ENCODE measurements around the gene LCAT. TPM values are rescaled to one million over a fixed set of nuclear protein-coding genes. Genes with fewer than 3 reads are reported as not detected.
"Not testable (repeated sequence)": the region's sequence is repeated elsewhere in the genome, so short reads cannot be mapped to it uniquely, and the experiment has no call there.

Gene LCAT
- total RNA-seq, 4 donors from 2014 or later: 6.4 to 16.5 (median 12.1) TPM

DNA sequence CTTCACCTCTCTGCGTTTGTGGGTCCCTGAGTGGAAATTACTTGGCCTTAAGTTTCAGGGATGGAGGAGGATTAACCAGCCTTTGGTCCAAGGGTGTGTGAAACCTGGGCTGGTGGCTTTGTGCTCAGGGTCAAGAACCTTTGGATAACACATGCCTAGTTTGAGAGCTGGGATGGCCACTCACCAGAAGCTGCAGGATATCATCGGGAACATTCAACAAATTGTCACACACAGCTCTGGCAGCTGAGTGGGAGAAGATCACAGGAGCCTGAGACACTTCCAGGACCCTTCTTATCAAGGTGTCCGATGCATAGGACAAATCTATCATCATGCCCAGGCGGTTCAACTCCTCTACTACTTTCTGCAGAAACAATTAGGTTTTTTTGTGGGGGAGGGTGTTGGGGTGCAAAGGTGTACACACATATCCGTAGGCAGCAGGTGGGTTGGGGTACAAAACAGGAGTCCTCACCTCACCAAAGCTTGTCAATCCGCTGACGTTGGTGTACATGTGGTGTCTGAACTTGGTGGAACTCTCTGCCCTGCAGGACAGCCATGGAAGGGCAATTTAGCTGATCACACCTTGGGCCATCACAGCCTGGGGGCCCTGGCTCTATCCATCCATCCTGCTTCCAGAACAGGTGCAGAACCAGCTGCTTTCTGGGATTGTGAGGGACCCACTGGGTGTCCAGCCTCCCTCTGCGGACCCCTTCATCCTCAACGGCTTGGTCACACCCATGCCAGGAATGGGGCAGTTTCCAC lies 33.7 kb upstream of the LCAT start:
- TF ChIP-seq, protein P1, sequence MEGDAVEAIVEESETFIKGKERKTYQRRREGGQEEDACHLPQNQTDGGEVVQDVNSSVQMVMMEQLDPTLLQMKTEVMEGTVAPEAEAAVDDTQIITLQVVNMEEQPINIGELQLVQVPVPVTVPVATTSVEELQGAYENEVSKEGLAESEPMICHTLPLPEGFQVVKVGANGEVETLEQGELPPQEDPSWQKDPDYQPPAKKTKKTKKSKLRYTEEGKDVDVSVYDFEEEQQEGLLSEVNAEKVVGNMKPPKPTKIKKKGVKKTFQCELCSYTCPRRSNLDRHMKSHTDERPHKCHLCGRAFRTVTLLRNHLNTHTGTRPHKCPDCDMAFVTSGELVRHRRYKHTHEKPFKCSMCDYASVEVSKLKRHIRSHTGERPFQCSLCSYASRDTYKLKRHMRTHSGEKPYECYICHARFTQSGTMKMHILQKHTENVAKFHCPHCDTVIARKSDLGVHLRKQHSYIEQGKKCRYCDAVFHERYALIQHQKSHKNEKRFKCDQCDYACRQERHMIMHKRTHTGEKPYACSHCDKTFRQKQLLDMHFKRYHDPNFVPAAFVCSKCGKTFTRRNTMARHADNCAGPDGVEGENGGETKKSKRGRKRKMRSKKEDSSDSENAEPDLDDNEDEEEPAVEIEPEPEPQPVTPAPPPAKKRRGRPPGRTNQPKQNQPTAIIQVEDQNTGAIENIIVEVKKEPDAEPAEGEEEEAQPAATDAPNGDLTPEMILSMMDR (IDR thresholded peaks at IDR 0.05): no peak
- H3K4me3 ChIP-seq (ENCODE audit: low read depth, poor library complexity, severe bottlenecking): no peak overlapping the region
- 91 to 93% methylated on average over 7 of the region's 9 CpGs for WGBS, 2 donors
- intact Hi-C loops (cut with DNase I; ENCODE audit: low total_unique reads): no loop called here
- no peak for DNase-seq (ENCODE audit: low spot score in 2 of 2)

DNA sequence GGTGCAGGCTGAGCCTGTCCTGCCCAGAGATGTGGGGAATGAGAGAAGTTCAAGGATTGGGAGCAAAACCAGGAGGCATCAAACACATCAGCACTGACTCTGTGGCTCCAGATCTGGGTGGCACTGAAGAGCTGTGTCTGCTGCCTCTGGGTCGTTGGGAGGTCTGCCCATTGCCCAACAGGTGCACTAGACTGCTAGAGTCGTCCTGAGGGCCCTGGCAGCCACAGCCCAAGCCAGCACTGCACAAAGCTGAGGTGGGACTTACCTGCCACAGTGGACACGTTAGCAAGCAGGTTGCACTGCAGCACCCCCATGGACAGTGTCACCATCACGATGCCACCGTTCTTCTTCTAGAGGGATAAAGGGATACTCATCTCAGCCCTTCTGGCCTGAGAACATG lies 33.1 kb upstream of the LCAT start:
- intact Hi-C loops (cut with DNase I; ENCODE audit: low total_unique reads): no loop called here
- no peak for DNase-seq (ENCODE audit: low spot score in 2 of 2)
- H3K4me3 ChIP-seq (ENCODE audit: low read depth, poor library complexity, severe bottlenecking): no peak overlapping the region
- WGBS, 2 donors: 54 to 72% methylated on average over 3 to 5 of the region's 5 CpGs
- TF ChIP-seq, protein P1 (IDR thresholded peaks at IDR 0.05): no peak
- TF ChIP-seq POLR2A (IDR thresholded peaks at IDR 0.05): no peak

DNA sequence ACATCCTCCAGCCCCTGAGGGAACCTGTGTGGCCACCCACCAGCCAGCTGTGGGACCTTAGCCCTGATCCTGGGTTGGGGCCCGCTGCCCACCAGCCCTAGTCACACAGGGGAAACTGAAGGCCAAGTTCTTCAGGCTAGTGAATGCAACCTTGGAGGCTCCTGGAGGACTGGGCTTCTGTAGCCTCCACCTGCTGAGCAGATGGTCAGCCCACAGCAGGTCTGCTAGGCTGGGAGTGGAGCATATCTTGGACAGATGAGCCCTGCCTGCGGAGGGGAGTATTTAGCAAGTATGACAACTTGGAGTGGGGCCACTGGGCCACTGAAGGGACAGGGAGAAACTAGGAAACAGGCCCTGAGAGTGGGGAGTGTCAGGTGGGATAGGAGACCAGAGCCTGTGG lies 32.3 kb upstream of the LCAT start:
- no peak overlapping the region for H3K4me3 ChIP-seq (ENCODE audit: low read depth, poor library complexity, severe bottlenecking)
- TF ChIP-seq, protein P1 (IDR thresholded peaks at IDR 0.05): no peak
- TF ChIP-seq POLR2A (IDR thresholded peaks at IDR 0.05): no peak
- intact Hi-C loops (cut with DNase I; ENCODE audit: low total_unique reads): no loop called here
- DNase-seq (ENCODE audit: low spot score in 2 of 2): no peak
- 90 to 97% methylated on average over 2 of the region's 2 CpGs for WGBS, 2 donors

DNA sequence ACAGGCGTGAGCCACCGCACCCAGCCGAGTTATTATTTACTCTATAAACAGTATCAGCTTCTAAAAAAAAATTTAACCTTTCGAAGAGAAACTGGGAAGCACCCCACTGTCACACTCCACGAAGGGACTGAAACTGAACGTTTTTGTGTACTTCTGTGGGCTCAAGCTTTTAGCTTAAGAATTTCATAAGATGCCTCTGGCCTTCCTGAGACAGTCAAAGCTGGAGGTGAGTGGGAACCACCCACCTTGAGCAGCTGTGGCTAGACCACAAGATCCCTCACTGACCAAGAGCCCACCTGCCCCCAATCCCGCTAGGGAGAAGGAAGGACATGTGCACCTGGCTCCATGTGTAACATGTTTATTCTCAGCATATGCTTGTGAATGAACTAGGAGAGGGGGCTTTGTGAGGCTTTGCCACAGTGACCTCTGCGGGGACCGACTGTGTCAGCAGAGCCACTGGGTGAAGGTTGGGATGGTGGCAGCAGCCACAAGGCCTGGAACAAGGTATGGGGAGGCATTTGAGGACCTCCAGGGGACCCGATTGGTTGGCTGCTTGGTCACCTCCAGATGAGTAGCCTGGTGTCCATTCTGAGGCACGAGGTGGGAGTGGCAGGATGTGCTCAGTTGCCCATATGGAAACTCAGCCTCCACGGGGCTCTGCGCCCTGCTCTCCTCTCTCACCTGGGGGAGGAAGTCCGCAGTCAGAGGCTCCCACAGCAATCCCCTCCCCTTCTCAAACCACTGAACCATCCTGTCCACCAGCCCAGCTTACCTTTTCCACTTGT lies 31.6 kb upstream of the LCAT start:
- H3K4me3 ChIP-seq (ENCODE audit: low read depth, poor library complexity, severe bottlenecking): no peak overlapping the region
- DNase-seq (ENCODE audit: low spot score in 2 of 2): no peak
- intact Hi-C loops (cut with DNase I; ENCODE audit: low total_unique reads): no loop called here
- TF ChIP-seq, protein P1 (IDR thresholded peaks at IDR 0.05): no peak
- TF ChIP-seq POLR2A (IDR thresholded peaks at IDR 0.05): no peak
- 76 to 82% methylated on average over 14 of the region's 14 CpGs for WGBS, 2 donors

DNA sequence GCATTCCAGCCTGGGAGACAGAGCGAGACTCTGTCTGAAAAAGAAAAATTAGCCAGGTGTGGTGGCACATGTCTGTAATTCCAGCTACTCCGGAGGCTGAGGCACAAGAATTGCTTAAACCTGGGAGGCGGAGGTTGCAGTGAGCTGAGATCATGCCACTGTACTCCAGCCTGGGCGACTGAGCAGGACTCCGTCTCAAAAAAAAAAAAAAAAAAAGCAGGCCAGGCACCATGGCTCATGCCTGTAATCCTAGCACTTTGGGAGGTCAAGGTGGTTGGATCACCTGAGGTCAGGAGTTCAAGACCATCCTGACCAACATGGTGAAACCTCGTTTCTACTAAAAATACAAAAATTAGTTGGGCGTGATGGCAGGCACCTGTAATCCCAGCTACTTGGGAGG lies 28.4 kb upstream of the LCAT start:
- DNase-seq (ENCODE audit: low spot score in 2 of 2); H3K4me3 ChIP-seq (ENCODE audit: low read depth, poor library complexity, severe bottlenecking); intact Hi-C loops (cut with DNase I; ENCODE audit: low total_unique reads): not testable (repeated sequence)
- WGBS, 2 donors: 83 to 92% methylated on average over 7 of the region's 7 CpGs

DNA sequence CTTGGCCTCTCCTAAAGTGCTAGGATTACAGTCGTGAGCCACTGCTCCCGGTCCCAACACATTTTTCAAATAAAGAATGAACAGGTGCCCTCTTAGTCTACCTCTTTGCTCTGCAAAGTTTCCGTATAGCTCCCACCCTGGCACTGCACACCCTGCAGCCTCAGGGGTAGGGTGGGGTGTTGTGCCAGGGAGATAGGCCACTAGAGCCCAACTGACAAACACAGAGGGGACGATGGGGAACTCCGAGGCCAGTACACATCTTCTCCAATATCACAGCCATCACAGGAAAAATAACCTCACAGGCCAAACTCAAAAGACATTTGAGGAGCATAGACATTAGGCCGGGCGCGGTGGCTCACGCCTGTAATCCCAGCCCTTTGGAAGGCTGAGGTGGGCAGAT lies 27.2 kb upstream of the LCAT start:
- WGBS, 2 donors: 91 to 95% methylated on average over 9 of the region's 9 CpGs
- TF ChIP-seq, protein P1 (IDR thresholded peaks at IDR 0.05): no peak
- no peak for TF ChIP-seq POLR2A (IDR thresholded peaks at IDR 0.05)
- intact Hi-C loops (cut with DNase I; ENCODE audit: low total_unique reads): no loop called here

More for the DNA sequence above, 27.2 kb upstream of the LCAT start:
- no peak for DNase-seq (ENCODE audit: low spot score in 2 of 2)
- no peak overlapping the region for H3K4me3 ChIP-seq (ENCODE audit: low read depth, poor library complexity, severe bottlenecking)
